ENCODE results near the gene DISC1. TPM values are rescaled to one million over a fixed set of nuclear protein-coding genes. Genes with fewer than 3 reads are reported as not detected.

The DISC1 gene
- total RNA-seq, 2 donors from 2014 or later, result 3.9 to 8.2 TPM

DNA sequence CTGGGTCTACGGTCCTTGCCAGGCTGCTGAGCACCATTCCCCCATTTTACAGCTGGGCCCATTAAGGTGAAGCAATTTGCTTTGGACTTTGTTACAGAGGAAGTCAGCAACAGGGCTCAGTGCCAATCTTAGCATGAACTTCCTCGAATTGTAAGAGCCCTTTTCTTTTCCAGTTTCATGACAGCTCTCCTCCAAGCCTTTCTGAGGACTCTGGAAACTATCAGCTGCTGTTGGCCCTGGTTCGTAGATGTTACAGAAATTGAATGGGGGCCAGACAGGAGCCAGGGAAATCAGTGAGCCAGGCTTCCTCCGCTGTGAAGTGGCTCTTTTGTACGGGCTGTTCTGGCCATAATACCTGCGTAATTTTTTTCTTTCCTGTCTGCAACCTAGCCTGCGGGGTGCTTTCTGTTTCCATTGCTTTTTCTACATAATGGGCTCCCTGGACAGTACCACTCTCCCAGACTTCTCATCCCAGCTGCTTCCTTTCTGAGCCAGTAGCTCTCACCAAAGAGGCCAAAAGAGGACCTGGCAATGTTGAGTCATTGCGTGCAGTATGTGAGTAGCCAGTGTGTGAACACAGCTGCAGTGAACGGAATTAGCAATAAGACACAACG lies 386.3 kb downstream of the DISC1 start:
- no peak overlapping the region for H3K27ac Mint-ChIP-seq
- H3K4me3 Mint-ChIP-seq, result no peak overlapping the region
- H3K36me3 Mint-ChIP-seq (ENCODE audit: low read depth), result no peaks in the 10 kb centered on the region
- no peak for ATAC-seq (replicated peaks)
- H3K27me3 Mint-ChIP-seq, result no peaks in the 10 kb centered on the region
- H3K4me1 Mint-ChIP-seq, result no peaks in the 10 kb centered on the region
- no peaks in the 10 kb centered on the region for H3K9me3 Mint-ChIP-seq

DNA sequence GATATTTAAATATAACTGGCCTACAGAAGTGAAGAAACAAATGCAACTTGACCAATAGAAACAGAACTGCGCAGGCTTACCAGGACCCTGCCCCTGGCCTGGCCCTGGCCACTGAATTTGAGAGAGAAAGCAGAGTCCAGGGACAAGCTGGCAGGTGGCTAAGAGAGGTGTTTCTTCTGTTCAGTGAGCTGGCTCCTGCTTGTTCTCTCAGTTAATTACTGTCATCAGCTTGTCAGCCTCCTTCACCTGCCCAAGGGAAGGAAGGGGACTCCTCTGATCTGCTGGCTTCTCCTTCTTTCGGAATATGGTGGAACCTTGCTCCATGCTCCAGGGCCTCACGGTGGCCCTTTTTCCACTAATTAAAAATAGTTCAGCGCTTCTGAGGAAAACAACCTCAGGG lies 388.4 kb downstream of the DISC1 start:
- no peaks in the 10 kb centered on the region for H3K36me3 Mint-ChIP-seq (ENCODE audit: low read depth)
- no peaks in the 10 kb centered on the region for H3K9me3 Mint-ChIP-seq
- no peak overlapping the region for H3K4me3 Mint-ChIP-seq
- no peak overlapping the region for H3K27ac Mint-ChIP-seq
- no peak for ATAC-seq (replicated peaks)
- H3K4me1 Mint-ChIP-seq, result no peaks in the 10 kb centered on the region
- H3K27me3 Mint-ChIP-seq, result no peaks in the 10 kb centered on the region

DNA sequence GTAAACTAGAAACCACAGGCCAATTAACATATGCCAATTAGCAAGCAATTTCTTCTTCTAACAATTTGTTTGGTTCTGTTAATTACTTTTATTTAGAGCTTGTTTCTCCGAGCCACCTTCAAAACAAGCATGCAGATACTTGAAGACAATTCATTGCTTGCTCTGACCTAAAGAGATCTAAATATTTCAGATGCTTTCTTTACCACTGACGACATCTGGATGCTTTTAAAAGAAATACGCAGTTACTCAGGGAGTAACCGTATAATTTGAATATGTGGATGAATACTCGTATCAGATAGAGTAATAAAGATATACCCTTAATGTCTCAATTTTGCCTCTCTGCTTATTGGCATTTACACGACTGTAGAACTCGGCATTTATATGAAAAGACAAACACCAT lies 390.0 kb downstream of the DISC1 start:
- no peaks in the 10 kb centered on the region for H3K9me3 Mint-ChIP-seq
- no peak overlapping the region for H3K4me3 Mint-ChIP-seq
- no peak for ATAC-seq (replicated peaks)
- no peak overlapping the region for H3K27ac Mint-ChIP-seq
- no peaks in the 10 kb centered on the region for H3K36me3 Mint-ChIP-seq (ENCODE audit: low read depth)
- H3K27me3 Mint-ChIP-seq, result no peaks in the 10 kb centered on the region
- H3K4me1 Mint-ChIP-seq, result no peaks in the 10 kb centered on the region

DNA sequence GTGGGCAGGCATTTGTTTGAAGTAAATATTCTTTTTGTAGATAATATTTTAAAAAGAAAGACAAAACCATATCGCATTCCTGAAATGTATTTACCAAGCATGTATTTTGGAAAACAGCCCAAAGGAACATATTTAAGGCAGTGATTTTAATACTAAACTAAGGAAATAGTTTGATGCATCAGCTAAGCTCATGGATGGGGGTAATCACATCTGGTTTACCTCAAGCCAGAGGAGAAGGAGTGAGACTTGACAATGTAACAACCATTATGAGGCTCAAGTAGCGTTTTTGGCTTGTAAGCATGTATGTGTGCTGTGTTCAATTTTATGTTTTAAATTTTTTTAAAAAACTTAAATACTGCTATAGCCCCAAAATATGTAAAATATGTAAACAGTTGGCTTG lies 390.5 kb downstream of the DISC1 start:
- Mint-ChIP-seq H3K4me1 (no peaks in the 10 kb centered on the region), H3K27ac (no peak overlapping the region), H3K36me3 (ENCODE audit: low read depth) (no peaks in the 10 kb centered on the region), H3K4me3 (no peak overlapping the region), H3K9me3 (no peaks in the 10 kb centered on the region), H3K27me3 (no peaks in the 10 kb centered on the region)
- ATAC-seq (replicated peaks), result no peak

DNA sequence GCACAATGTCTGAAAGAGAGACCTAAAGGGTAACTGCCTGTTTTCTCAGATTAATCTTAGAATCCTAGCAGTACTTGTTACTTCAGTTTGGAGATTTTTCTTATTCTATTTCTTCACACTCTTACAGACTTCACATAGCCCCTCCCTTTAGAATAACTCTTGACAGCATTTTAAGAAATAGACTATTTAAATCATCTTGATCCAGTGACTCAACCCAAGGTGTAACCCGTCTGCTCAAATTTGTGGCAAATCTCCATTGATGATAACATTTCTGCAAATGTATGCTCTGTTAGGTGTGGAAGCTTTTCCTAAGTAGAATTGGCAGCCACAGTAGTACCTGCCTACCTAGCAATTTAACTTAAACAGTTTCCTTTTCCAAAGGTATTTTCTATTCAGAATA lies 391.2 kb downstream of the DISC1 start:
- Mint-ChIP-seq H3K27ac (no peak overlapping the region), H3K27me3 (no peaks in the 10 kb centered on the region), H3K36me3 (ENCODE audit: low read depth) (no peaks in the 10 kb centered on the region), H3K4me1 (no peaks in the 10 kb centered on the region), H3K9me3 (no peaks in the 10 kb centered on the region), H3K4me3 (no peak overlapping the region)
- no peak for ATAC-seq (replicated peaks)

DNA sequence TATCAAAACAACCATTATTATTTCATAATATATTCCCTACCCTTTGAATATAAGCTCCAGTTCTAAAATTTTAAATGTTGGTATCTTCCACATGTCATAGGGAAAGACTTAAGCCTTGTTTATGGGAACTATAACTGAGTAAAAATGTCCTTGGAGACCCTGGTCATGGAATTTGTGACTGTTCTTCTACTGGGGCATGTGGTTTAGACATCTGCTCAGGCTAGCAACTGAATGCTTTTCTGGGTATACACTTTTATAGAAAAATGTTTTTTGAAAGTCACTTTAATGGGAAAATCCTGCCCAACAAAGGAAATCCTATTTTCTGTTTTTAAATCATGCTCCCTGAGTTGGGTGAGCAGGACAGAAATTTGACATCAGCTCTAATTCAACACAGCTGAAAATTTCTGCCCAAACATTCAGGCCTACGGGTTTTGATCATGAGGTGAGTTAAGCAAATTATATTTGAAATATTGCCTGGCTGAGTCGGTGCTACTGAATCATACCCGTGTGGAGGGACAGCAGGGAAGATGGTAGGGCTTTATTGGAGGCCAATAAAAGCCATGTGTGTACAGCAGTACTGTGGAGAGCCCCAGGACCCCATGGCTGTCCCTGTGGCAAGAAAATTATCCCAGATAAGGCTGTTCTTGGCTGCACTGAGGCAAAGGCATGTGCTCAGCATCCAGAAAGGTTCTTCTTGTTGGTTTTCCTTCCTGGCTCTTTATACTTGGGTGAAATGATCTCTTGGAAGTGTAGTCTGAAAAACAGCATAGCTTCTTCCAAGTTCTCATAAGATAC lies 391.8 kb downstream of the DISC1 start:
- Mint-ChIP-seq H3K36me3 (ENCODE audit: low read depth) (no peaks in the 10 kb centered on the region), H3K9me3 (no peaks in the 10 kb centered on the region), H3K27me3 (no peaks in the 10 kb centered on the region), H3K4me1 (no peaks in the 10 kb centered on the region), H3K27ac (no peak overlapping the region), H3K4me3 (no peak overlapping the region)
- ATAC-seq (replicated peaks), result no peak

DNA sequence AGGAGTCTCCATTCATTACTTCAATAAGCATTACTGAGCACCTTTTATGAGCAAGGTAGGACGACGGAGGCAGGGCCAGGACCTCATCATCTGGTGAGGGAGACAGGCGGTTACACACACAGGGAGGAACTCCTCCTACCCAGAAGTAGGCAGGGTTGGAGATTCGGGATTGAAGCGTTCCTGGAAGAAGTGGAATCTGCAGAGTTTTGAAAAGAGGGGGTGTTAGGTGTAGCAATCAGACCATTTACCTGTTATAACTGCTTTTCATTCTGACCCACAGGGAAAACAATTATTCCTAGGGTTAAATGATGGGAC lies 392.4 kb downstream of the DISC1 start:
- H3K4me3 Mint-ChIP-seq, result no peak overlapping the region
- no peaks in the 10 kb centered on the region for H3K4me1 Mint-ChIP-seq
- no peaks in the 10 kb centered on the region for H3K27me3 Mint-ChIP-seq
- no peaks in the 10 kb centered on the region for H3K36me3 Mint-ChIP-seq (ENCODE audit: low read depth)
- no peaks in the 10 kb centered on the region for H3K9me3 Mint-ChIP-seq
- H3K27ac Mint-ChIP-seq, result no peak overlapping the region
- ATAC-seq (replicated peaks), result no peak

DNA sequence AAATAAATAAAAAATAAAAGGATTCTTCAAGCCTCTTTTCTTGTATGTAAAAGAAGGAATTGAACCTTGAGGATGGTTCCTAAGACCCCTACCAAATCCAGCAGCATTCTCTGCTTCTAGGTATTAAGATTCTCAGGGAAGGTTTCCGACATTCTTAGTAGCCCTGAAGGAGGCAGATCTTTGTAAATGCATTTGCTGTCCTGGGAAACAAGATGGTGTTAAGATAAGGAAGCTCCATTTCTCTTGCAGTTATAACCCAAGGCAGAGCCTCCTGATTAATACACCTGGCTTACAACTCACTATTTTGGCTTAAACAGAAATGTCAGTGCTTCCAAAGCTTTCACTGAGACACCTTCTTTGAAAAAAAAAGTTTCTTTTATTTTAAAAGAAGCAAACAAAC lies 393.8 kb downstream of the DISC1 start:
- H3K4me3 Mint-ChIP-seq, result no peak overlapping the region
- H3K36me3 Mint-ChIP-seq (ENCODE audit: low read depth), result no peaks in the 10 kb centered on the region

DNA sequence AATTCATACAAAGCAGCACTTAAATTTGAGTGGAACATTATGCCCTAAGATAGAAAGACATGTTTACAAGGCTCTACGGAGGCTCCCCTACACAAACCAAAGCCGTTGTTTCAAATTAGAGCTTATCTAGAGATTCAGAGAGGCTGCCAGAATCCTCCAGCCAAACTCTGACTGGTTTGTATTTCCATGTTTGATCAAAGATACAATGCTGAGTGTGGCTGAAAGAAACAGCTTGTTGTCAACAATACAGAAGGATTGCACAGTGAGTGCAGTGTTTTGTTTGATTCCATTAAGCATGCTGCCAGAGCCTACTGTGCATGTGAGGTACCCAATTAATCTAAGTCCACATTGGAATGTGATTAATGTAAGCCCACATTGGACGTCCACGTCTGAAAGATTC lies 402.7 kb downstream of the DISC1 start:
- Mint-ChIP-seq H3K4me1 (no peaks in the 10 kb centered on the region), H3K4me3 (no peak overlapping the region), H3K27me3 (no peaks in the 10 kb centered on the region), H3K9me3 (no peaks in the 10 kb centered on the region), H3K36me3 (ENCODE audit: low read depth) (no peaks in the 10 kb centered on the region), H3K27ac (no peak overlapping the region)
- ATAC-seq (replicated peaks), result no peak

More for the DNA sequence above, 393.8 kb downstream of the DISC1 start:
- H3K27ac Mint-ChIP-seq, result no peak overlapping the region
- ATAC-seq (replicated peaks), result no peak
- no peaks in the 10 kb centered on the region for H3K4me1 Mint-ChIP-seq
- H3K27me3 Mint-ChIP-seq, result no peaks in the 10 kb centered on the region
- no peaks in the 10 kb centered on the region for H3K9me3 Mint-ChIP-seq

DNA sequence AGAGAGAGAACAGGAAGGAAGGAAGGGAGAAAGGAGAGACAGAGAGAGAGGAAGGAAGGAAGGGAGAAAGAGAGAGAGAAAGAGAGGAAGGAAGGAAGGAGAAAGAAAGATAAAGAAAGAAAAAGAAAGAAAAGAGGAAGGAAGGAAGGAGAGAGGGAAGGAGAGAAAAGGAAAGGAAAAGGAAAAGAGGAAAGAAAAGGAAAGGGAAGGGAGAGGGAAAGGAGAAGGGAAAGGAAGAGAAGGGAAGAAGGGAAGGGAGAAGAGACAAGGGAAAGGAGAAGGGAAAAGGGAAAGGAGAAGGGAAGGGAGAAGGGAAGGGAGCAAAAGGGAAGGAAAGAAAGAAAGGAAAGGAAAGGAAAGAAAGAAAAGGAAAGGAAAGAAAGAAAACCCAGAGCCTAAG lies 404.6 kb downstream of the DISC1 start:
- Mint-ChIP-seq H3K27ac (peak overlapping the region; percentile 19), H3K4me3 (no peak overlapping the region), H3K9me3 (no peaks in the 10 kb centered on the region), H3K27me3 (no peaks in the 10 kb centered on the region), H3K4me1 (no peaks in the 10 kb centered on the region), H3K36me3 (ENCODE audit: low read depth) (no peaks in the 10 kb centered on the region)
- ATAC-seq (replicated peaks), result no peak

DNA sequence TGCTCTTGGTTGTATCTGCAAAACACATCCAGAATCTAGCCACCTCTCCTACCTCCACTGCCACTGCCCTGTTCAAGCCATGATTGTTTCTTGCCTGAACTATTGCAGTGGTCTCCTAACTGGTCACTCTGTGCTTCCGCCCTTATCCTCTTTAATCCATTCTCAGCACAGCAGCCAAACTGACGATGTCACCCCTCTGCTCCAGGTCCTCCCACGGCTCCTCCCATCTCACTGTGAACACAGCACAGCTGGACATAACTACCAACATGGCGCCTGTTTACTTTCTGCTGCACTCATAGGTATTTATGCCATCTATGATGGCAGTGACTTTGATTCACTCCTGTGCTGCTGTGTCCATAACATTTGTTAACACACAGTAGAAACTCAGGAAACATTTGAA lies 406.7 kb downstream of the DISC1 start:
- Mint-ChIP-seq H3K4me3 (no peak overlapping the region), H3K27me3 (no peaks in the 10 kb centered on the region), H3K36me3 (ENCODE audit: low read depth) (peaks cover 4% of the 10 kb centered on the region), H3K4me1 (no peaks in the 10 kb centered on the region), H3K27ac (no peak overlapping the region), H3K9me3 (no peaks in the 10 kb centered on the region)
- ATAC-seq (replicated peaks), result no peak

DNA sequence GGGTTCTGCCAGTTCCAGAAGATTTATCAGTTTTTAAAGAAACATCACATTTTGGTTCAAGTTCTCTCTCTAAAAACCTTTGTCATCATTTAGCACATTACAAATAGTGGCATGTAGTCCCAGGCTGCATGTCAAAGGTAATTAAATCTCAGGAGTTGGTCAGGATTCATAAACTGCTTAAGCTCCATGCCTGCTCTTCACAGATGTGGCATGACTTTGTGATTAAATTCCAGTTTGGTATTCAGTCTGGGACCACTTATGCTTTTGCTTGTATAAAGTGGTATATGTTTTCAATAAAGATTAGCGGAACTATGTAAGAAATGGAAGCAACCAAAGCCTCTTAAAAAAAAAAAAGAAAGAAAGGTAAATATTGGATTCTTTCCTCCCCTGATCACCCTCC lies 408.0 kb downstream of the DISC1 start:
- Mint-ChIP-seq H3K27ac (no peak overlapping the region), H3K4me1 (no peaks in the 10 kb centered on the region), H3K9me3 (no peaks in the 10 kb centered on the region), H3K4me3 (no peak overlapping the region), H3K27me3 (no peaks in the 10 kb centered on the region), H3K36me3 (ENCODE audit: low read depth) (peaks cover 4% of the 10 kb centered on the region)
- no peak for ATAC-seq (replicated peaks)

DNA sequence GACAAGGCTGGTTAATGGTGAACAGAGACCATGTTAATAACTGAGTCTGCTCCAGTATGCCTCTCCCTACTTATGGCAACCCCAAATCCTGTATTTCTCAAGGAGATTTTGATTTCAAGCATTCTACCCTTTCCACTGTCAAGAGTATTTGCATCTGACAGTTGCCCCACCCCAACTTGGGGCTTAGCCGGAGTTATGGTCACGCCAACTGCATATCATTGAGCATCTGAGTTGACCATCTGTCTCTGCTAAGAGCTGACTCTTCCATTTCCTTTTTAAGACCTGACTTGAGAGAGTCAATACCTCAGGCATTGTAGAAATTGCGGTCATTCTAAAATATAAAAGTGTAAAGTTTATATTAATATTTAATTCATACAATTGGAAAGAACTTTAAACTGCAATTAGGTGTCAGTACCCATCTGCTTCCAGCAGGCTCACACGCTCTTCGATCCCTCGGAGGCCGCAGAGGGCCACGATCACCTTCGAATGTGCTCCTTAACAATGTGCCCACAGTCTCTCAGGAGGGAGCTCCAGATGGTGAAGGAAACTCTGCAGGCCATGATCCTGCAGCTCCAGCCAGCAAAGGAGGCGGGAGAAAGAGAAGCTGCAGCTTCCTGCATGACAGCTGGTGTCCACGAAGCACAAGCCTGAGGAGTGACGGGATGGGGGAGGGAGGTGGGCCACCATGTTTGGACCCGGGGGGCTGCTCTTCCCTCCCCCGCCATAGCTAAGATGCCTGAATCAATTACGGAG lies 409.8 kb downstream of the DISC1 start:
- Mint-ChIP-seq H3K4me1 (no peaks in the 10 kb centered on the region), H3K4me3 (no peak overlapping the region), H3K9me3 (no peaks in the 10 kb centered on the region), H3K27me3 (no peaks in the 10 kb centered on the region), H3K27ac (no peak overlapping the region), H3K36me3 (ENCODE audit: low read depth) (peaks cover 4% of the 10 kb centered on the region)
- no peak for ATAC-seq (replicated peaks)

DNA sequence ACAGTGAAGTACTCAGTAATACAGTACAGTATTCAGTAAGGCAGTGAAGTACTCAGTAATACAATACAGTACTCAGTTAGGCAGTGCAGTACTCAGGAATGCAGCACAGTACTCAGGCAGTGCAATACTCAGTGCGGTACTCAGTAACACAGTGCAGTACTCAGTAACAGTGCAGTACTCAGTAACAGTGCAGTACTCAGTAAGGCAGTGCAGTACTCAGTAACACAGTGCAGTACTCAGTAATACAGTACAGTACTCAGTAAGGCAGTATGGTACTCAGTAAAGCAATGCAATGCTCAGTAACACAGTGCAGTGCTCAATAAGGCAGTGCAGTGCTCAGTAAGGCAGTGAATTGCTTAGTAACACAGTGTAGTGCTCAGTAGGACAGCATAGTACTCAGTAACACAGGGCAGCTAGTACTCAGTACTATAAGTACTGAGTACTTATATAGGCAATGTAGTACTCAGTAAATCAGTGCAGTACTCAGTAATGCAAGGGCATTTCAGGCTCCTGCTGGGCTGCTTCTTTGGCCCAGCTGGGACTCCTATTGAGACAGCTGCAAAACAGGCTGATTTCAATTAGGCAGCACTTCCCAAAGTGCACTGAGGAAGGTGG lies 411.3 kb downstream of the DISC1 start:
- H3K4me3 Mint-ChIP-seq, result no peak overlapping the region
- no peak overlapping the region for H3K27ac Mint-ChIP-seq
- peaks cover 4% of the 10 kb centered on the region for H3K36me3 Mint-ChIP-seq (ENCODE audit: low read depth)
- H3K27me3 Mint-ChIP-seq, result no peaks in the 10 kb centered on the region
- no peak for ATAC-seq (replicated peaks)
- no peaks in the 10 kb centered on the region for H3K4me1 Mint-ChIP-seq
- H3K9me3 Mint-ChIP-seq, result no peaks in the 10 kb centered on the region
